Fibroblast of lung (primary cell): ENCODE data around the gene ATF7IP.
"Not testable (repeated sequence)": the region's sequence is repeated elsewhere in the genome, so short reads cannot be mapped to it uniquely, and the experiment has no call there.

Source experiments
- CTCF ChIP-seq, 2 donors: IDR thresholded peaks in 1 of 2; conservative IDR thresholded peaks in 1 of 2; 1 replicate in 1 of 2; 2 replicates in 1 of 2; pipeline ENCODE4 v1.5.1; 2011 to 2012; ENCODE audit warnings: low read length in 2 of 2, control low read depth in 1 of 2, inconsistent platforms in 1 of 2, low read depth in 1 of 2, mild to moderate bottlenecking in 1 of 2
- EZH2 ChIP-seq: IDR thresholded peaks from 2 replicates; pipeline ENCODE4 v1.5.1; 2012; ENCODE audit warnings: low read length, control low read depth, mild to moderate bottlenecking; ENCODE audit errors: missing control alignments

DNA sequence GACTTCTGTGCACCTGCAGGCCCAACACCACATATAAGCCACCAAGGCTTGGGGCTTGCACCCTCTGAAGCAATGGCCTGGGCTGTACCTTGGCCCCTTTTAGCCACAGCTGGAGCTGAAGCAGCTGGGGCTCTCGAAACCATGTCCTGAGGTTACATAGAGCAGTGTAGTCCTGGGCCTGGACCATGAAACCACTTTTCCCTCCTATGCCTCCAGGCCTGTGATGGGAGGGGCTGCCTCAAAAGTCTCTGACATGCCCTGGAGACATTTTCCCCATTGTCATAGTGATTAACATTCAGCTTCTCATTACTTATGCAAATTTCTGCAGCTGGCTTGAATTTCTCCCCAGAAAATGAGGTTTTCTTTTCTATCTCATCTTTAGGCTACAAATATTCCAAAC, 13.4 kb upstream of the ATF7IP start:
- TF ChIP-seq CTCF (conservative IDR thresholded peaks at IDR 0.05 in 1 of 2, IDR thresholded peaks at IDR 0.05 in 1 of 2; ENCODE audit: low read depth in 1 of 2, low read length in 2 of 2); EZH2: not testable (repeated sequence)
